Panc1 (cell line): ENCODE data around the gene MAGI2. TPM values are rescaled to one million over a fixed set of nuclear protein-coding genes. Genes with fewer than 3 reads are reported as not detected.

Experiments
- ATAC-seq: fragments of 200-7000 bp; cut with Tn5 transposase; 2 replicates; pipeline ENCODE4 v1.9.1; 2020; ENCODE audit warnings: mild to moderate bottlenecking, moderate library complexity
- BruUV-seq: library from RNA; stranded (reverse); fragments of 400-500 nt; replicated peaks from 2 replicates; lab custom pipeline; 2021; lab: Mats Ljungman, UMichigan
- CTCF ChIA-PET: fragments of 300-600 bp; sonication (Branson Sonifier 250); formaldehyde crosslinking; loops from one replicate; lab custom pipeline; 2022; ENCODE audit warnings: antibody characterized with exemption; lab: Charles Lee
- POLR2A ChIA-PET: fragments of 300-600 bp; sonication (Branson Sonifier 250); formaldehyde crosslinking; loops from one replicate; lab custom pipeline; 2022; ENCODE audit warnings: antibody characterized with exemption; lab: Charles Lee
- DNase-seq: peaks from one replicate; pipeline ENCODE4 v3.0.0-alpha.2; 2010; ENCODE audit warnings: low read depth, low spot score
- H3K27ac ChIP-seq: 2 replicates; pipeline ENCODE4 v1.5.1; 2011; ENCODE audit warnings: mild to moderate bottlenecking, low read length, inconsistent platforms
- H3K27me3 ChIP-seq: fragments of 200-500 bp; sonication (Bioruptor generic); 2 replicates; pipeline ENCODE4 v1.6.0; 2014; ENCODE audit warnings: low read length, inconsistent platforms; ENCODE audit not compliant: control insufficient read depth, insufficient read depth
- H3K36me3 ChIP-seq: fragments of 200-500 bp; sonication (Bioruptor generic); 2 replicates; pipeline ENCODE4 v1.5.1; 2014; ENCODE audit warnings: inconsistent platforms, mild to moderate bottlenecking, low read length, moderate library complexity; ENCODE audit not compliant: control insufficient read depth, insufficient read depth
- H3K4me1 ChIP-seq: 2 replicates; pipeline ENCODE4 v1.5.1; 2011; ENCODE audit warnings: inconsistent platforms, mild to moderate bottlenecking, low read length, moderate library complexity; ENCODE audit not compliant: control insufficient read depth, insufficient read depth
- H3K4me3 ChIP-seq, 2 experiments: 2 replicates each; pipeline ENCODE4 v1.5.1; 2011 to 2012; ENCODE audit warnings: low read depth in 2 of 2, low read length in 2 of 2, mild to moderate bottlenecking in 2 of 2, inconsistent platforms in 1 of 2, moderate library complexity in 1 of 2
- H3K9me3 ChIP-seq: fragments of 200-500 bp; sonication (Bioruptor generic); 2 replicates; pipeline ENCODE4 v1.5.1; 2014; ENCODE audit warnings: low read depth, mild to moderate bottlenecking, inconsistent platforms, low read length, moderate library complexity; ENCODE audit not compliant: control insufficient read depth, insufficient read depth
- POLR2AphosphoS5 ChIP-seq: IDR thresholded peaks from 2 replicates; pipeline ENCODE4 v1.6.1; 2012; ENCODE audit warnings: mild to moderate bottlenecking, low read depth, low read length, moderate library complexity
- REST ChIP-seq, 2 experiments: IDR thresholded peaks; 2 replicates each; pipeline ENCODE4 v1.6.1; 2011 to 2012; ENCODE audit warnings: low read depth in 2 of 2, control low read depth in 1 of 2, low read length in 1 of 2, mild to moderate bottlenecking in 1 of 2, moderate library complexity in 1 of 2; ENCODE audit not compliant: insufficient read depth in 1 of 2
- SIN3A ChIP-seq: IDR thresholded peaks from 2 replicates; pipeline ENCODE4 v1.6.1; 2012; ENCODE audit warnings: low read depth, mild to moderate bottlenecking, low read length, moderate library complexity, borderline replicate concordance; ENCODE audit not compliant: insufficient read depth
- TCF7L2 ChIP-seq: IDR thresholded peaks from 2 replicates; pipeline ENCODE4 v1.6.1; 2011; ENCODE audit warnings: mild to moderate bottlenecking, low read depth, low read length, inconsistent platforms
- in situ Hi-C: cut with HindIII; loops from 2 replicates; pipeline ENCODE4 v1.10.0; 2016; ENCODE audit warnings: low sequenced_read_pairs, low pct_unique_long_range_greater_than_20kb
- intact Hi-C: fragments of 100-400 bp; cut with micrococcal nuclease; formaldehyde crosslinking; loops from one replicate; pipeline ENCODE4 v1.10.0; 2022; ENCODE audit not compliant: unreplicated experiment
- total RNA-seq: library from RNA; stranded (reverse); gene quantifications from one replicate; pipeline ENCODE4 v1.2.1, GENCODE V29; 2021; ENCODE audit not compliant: unreplicated experiment
- TF ChIP-seq, protein P1 (sequence below): fragments of 450-650 bp; IDR thresholded peaks from 2 replicates; pipeline ENCODE4 v1.5.1; 2017; ENCODE audit warnings: mild to moderate bottlenecking

MAGI2 gene
- total RNA-seq, 1 experiment from 2014 or later, result 5.4 TPM

GRCh38 chr7:79293655-79294142 lies 159.8 kb downstream of the MAGI2 start:
- peak overlapping the region; percentile 96 for H3K27ac ChIP-seq
- ChIA-PET CTCF (no interaction called here), POLR2A (no interaction called here)
- ATAC-seq (peak; percentile 99), DNase-seq (peak; percentile 93)
- peaks cover 4% of the 10 kb centered on the region; the same call in 1 of the 2 replicates for H3K9me3 ChIP-seq
- H3K4me1 ChIP-seq, result peaks cover 24% of the 10 kb centered on the region
- no peaks in the 10 kb centered on the region for H3K36me3 ChIP-seq
- no peaks in the 10 kb centered on the region for H3K27me3 ChIP-seq
- in situ Hi-C loops, result no loop called here
- TF ChIP-seq TCF7L2 (peak; percentile 89), POLR2AphosphoS5 (peak; percentile 78), SIN3A (no peak), REST (IDR thresholded peaks at IDR 0.05; ENCODE audit: insufficient read depth in 1 of 2, low read depth in 2 of 2, low read length in 1 of 2) (0 out of 4 replicates have a peak, but pooled peaks of 1 of the 2 experiments have one; percentile 26)
- TF ChIP-seq, protein P1, sequence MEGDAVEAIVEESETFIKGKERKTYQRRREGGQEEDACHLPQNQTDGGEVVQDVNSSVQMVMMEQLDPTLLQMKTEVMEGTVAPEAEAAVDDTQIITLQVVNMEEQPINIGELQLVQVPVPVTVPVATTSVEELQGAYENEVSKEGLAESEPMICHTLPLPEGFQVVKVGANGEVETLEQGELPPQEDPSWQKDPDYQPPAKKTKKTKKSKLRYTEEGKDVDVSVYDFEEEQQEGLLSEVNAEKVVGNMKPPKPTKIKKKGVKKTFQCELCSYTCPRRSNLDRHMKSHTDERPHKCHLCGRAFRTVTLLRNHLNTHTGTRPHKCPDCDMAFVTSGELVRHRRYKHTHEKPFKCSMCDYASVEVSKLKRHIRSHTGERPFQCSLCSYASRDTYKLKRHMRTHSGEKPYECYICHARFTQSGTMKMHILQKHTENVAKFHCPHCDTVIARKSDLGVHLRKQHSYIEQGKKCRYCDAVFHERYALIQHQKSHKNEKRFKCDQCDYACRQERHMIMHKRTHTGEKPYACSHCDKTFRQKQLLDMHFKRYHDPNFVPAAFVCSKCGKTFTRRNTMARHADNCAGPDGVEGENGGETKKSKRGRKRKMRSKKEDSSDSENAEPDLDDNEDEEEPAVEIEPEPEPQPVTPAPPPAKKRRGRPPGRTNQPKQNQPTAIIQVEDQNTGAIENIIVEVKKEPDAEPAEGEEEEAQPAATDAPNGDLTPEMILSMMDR, result no peak
- H3K4me3 ChIP-seq, result no peak overlapping the region
- BruUV-seq, result no TSS peak
- intact Hi-C loops, result loop anchor here (10.0 kb wide), 2 partner anchors 451 to 721 kb away; no protein-coding TSS in a partner anchor

- DNase-seq, result no peak
- ChIA-PET POLR2A (no interaction called here), CTCF (no interaction called here)
- Histone ChIP-seq H3K36me3 (no peaks in the 10 kb centered on the region), H3K4me1 (peaks cover 25% of the 10 kb centered on the region), H3K9me3 (peaks cover 4% of the 10 kb centered on the region; the same call in 1 of the 2 replicates), H3K4me3 (no peak overlapping the region), H3K27me3 (no peaks in the 10 kb centered on the region), H3K27ac (peak overlapping the region; percentile 96)
- ATAC-seq, result peak; percentile 18; the same call in 1 of the 2 replicates
- intact Hi-C loops (loop anchor here (10.0 kb wide), 2 partner anchors 452 to 722 kb away; no protein-coding TSS in a partner anchor), in situ Hi-C loops (no loop called here)
- BruUV-seq, result no TSS peak
- TF ChIP-seq POLR2AphosphoS5 (no peak), SIN3A (no peak), REST (IDR thresholded peaks at IDR 0.05; ENCODE audit: insufficient read depth in 1 of 2, low read depth in 2 of 2, low read length in 1 of 2) (no peak), TCF7L2 (no peak)
- TF ChIP-seq, protein P1, result no peak
Observed at GRCh38 chr7:79292834-79293233, 160.6 kb downstream of the MAGI2 start.
